Prostate gland (tissue), 2 donors: ENCODE results near the gene ADD2. TPM values are rescaled to one million over a fixed set of nuclear protein-coding genes. Genes with fewer than 3 reads are reported as not detected.

Experiments used
- DNase-seq: peaks from one replicate; pipeline ENCODE4 v3.0.0-alpha.2; 2019; ENCODE audit warnings: low spot score
- H3K27ac ChIP-seq, 2 donors: fragments of 200-600 bp; sonication (generic); 2 replicates each; pipeline ENCODE4 v1.5.1; 2017 to 2019
- H3K27me3 ChIP-seq: fragments of 200-600 bp; sonication (generic); replicated peaks from 2 replicates; pipeline ENCODE4 v1.5.1; 2019; ENCODE audit not compliant: insufficient read depth
- H3K36me3 ChIP-seq, 2 donors: fragments of 200-600 bp; sonication (generic); 1 replicate in 1 of 2; 2 replicates in 1 of 2; pipeline versions ENCODE4 v1.5.1 to v1.8.1; 2017 to 2019
- H3K4me1 ChIP-seq: fragments of 200-600 bp; sonication (generic); replicated peaks from 2 replicates; pipeline ENCODE4 v1.5.1; 2019
- H3K4me3 ChIP-seq, 2 donors: fragments of 200-600 bp; sonication (generic); 2 replicates each; pipeline ENCODE4 v1.5.1; 2017 to 2019
- H3K9me3 ChIP-seq: fragments of 200-600 bp; sonication (generic); 2 replicates; pipeline ENCODE4 v1.5.1; 2017
- POLR2A ChIP-seq: fragments of 450-650 bp; IDR thresholded peaks from one replicate; pipeline ENCODE4 v1.6.1; 2016; ENCODE audit warnings: antibody characterized with exemption, mild to moderate bottlenecking
- POLR2AphosphoS5 ChIP-seq: sonication (generic); formaldehyde crosslinking; IDR thresholded peaks from one replicate; pipeline ENCODE4 v1.6.1; 2017; ENCODE audit warnings: antibody characterized with exemption
- WGBS: methylation state at CpG from one replicate; pipeline ENCODE4 v1.1.5; 2018; 5-methylcytosine and 5-hydroxymethylcytosine counted together
- intact Hi-C: fragments of 100-400 bp; cut with DNase I; formaldehyde crosslinking; loops from one replicate; pipeline ENCODE4 v1.14.2; 2022
- total RNA-seq, 2 donors: library from RNA; depleted of rRNA; stranded (reverse); fragments of >200 nt; gene quantifications; one replicate each; pipeline ENCODE4 v1.1.0, GENCODE V29; 2016
- TF ChIP-seq, protein P1 (sequence below), 4 experiments: fragments of 200-600 bp in 2 of 4; fragments of 450-650 bp in 2 of 4; sonication (generic) in 2 of 4; IDR thresholded peaks; 1 replicate in 3 of 4; 2 replicates in 1 of 4; pipeline ENCODE4 v1.5.1; 2016 to 2019; ENCODE audit warnings: antibody characterized with exemption in 4 of 4, mild to moderate bottlenecking in 2 of 4, moderate library complexity in 2 of 4

Gene ADD2
- total RNA-seq, 2 donors from 2014 or later: 0.32 to 3.1 TPM

DNA sequence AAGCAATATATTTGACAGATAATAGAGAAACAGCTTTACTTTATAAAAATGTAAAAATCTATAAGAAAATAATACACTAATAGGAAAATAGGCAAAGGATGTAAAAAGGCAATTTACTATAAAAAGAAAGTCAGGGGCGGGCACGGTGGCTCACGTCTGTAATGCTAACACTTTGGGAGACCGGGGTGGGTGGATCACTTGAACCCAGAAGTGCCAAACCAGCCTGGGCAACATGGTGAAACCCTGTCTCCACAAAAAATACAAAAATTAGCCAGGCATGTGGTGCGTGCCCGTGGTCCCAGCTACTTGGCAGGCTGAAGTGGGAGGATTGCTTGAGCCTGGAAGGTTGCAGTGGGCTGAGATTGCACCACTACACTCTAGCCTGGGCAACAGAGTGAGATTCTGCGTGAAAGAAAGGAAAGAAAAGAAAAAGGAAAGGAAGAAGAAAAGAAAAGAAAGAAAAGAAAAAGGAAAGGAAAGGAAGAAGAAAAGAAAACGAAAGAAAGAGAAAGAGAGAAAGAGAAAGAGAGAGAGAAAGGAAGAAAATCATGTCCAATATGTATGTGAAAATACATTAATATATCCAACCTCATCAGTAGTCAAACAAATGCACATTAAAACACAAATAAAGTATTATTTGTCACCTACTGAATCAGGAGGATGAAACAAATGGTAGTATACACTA, 65.1 kb downstream of the ADD2 start:
- Histone ChIP-seq H3K36me3 (no peaks in the 10 kb centered on the region), H3K4me3 (no peak overlapping the region), H3K27me3 (no peaks in the 10 kb centered on the region), H3K9me3 (no peaks in the 10 kb centered on the region), H3K27ac (no peak overlapping the region), H3K4me1 (no peaks in the 10 kb centered on the region)
- 82% methylated on average over 8 of the region's 8 CpGs for WGBS
- no peak for DNase-seq
- TF ChIP-seq, protein P1, sequence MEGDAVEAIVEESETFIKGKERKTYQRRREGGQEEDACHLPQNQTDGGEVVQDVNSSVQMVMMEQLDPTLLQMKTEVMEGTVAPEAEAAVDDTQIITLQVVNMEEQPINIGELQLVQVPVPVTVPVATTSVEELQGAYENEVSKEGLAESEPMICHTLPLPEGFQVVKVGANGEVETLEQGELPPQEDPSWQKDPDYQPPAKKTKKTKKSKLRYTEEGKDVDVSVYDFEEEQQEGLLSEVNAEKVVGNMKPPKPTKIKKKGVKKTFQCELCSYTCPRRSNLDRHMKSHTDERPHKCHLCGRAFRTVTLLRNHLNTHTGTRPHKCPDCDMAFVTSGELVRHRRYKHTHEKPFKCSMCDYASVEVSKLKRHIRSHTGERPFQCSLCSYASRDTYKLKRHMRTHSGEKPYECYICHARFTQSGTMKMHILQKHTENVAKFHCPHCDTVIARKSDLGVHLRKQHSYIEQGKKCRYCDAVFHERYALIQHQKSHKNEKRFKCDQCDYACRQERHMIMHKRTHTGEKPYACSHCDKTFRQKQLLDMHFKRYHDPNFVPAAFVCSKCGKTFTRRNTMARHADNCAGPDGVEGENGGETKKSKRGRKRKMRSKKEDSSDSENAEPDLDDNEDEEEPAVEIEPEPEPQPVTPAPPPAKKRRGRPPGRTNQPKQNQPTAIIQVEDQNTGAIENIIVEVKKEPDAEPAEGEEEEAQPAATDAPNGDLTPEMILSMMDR (IDR thresholded peaks at IDR 0.05): no peak
- TF ChIP-seq POLR2AphosphoS5 (no peak), POLR2A (no peak)
- intact Hi-C loops: no loop called here

DNA sequence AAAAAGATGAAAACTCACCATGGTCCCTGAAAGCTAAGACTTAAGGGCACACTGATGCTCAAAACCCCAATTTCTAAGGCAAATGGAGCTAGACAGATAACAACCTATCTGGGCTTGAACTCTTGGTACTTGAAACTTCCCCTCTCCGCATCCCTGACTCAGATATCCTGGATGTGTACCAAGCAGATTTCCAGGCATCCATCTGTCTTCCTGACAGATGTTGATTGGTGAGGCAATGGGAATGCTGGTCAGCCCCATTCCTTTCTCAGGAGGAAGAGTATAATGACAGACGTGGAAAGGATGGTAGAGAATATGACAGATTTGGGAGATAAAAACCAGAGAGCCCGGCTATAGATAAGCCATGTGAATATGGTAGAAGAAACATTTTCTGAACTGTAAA, 69.2 kb downstream of the ADD2 start:
- no peaks in the 10 kb centered on the region for H3K9me3 ChIP-seq
- DNase-seq: no peak
- H3K27me3 ChIP-seq: no peaks in the 10 kb centered on the region
- no peak overlapping the region for H3K4me3 ChIP-seq
- no peaks in the 10 kb centered on the region for H3K36me3 ChIP-seq
- WGBS: 73% methylated on average over 3 of the region's 3 CpGs
- no peak overlapping the region for H3K27ac ChIP-seq
- no peak for TF ChIP-seq POLR2A
- TF ChIP-seq POLR2AphosphoS5: no peak
- TF ChIP-seq, protein P1 (IDR thresholded peaks at IDR 0.05): no peak
- no peaks in the 10 kb centered on the region for H3K4me1 ChIP-seq
- intact Hi-C loops: no loop called here

DNA sequence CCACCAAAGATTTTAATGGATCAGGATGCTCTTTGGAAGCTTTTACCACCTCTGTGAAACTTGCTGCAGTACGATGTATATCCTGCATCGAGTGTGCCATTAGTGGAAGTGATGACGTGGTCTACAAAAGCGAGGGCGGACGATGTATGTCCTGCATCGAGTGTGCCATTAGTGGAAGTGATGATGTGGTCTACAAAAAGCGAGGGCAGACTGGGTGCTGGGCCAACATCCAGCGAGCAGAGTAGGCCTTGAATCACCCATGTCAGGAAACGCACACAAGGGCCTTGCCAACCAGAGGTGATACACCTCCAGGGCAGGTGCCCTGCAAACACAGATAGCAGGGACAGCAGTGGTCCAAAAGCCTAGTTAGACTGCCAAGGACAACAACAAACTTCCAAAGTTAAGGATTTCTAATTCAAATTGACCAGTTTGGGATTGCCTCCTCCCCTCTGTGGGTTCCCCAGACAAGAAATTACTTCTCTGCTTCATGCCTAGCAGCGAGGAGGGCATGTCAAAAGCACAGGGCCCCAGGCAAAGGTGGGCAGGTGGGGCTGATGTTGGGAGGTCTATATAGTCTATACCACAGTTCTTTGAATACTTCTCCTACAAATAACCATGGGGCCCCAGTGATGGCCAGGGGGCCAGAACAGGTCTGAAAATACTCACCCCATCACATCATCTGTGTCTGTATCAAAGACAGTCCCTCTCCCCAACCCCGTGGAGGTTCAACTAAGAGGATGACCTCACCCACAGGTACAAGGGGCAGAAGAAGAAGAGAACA, 70.2 kb downstream of the ADD2 start:
- Histone ChIP-seq H3K27me3 (no peaks in the 10 kb centered on the region), H3K9me3 (no peaks in the 10 kb centered on the region), H3K36me3 (no peaks in the 10 kb centered on the region), H3K27ac (no peak overlapping the region), H3K4me1 (no peaks in the 10 kb centered on the region), H3K4me3 (no peak overlapping the region)
- intact Hi-C loops: no loop called here
- DNase-seq: no peak
- TF ChIP-seq, protein P1 (IDR thresholded peaks at IDR 0.05): no peak
- WGBS: 92% methylated on average over 12 of the region's 12 CpGs

DNA sequence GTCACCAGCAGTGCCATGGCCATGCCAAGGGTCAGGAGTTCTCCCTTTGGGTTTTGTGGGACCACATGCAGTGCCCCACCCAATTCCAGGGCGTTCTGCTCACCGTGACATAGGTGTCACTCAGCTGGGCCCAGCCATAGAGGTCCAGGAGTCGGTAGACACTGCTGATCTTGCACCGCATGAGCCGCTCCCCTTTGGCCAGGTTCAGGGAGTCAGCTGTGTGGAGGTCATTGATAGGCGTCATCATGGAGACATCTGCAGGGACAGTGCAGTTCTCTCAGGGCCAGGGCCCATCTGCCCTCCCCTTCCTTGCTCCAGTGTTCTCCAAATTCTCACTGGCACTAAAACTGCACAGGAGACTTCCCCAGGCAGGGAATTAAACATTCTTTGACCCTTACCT, 71.9 kb downstream of the ADD2 start:
- H3K4me3 ChIP-seq: no peak overlapping the region
- H3K27ac ChIP-seq: no peak overlapping the region
- WGBS: 98% methylated on average over 6 of the region's 6 CpGs
- no peak for TF ChIP-seq POLR2A
- TF ChIP-seq, protein P1 (IDR thresholded peaks at IDR 0.05): no peak
- no peak for TF ChIP-seq POLR2AphosphoS5
- no peak for DNase-seq
- no peaks in the 10 kb centered on the region for H3K36me3 ChIP-seq
- H3K27me3 ChIP-seq: no peaks in the 10 kb centered on the region
- intact Hi-C loops: no loop called here
- no peaks in the 10 kb centered on the region for H3K4me1 ChIP-seq
- H3K9me3 ChIP-seq: no peaks in the 10 kb centered on the region

DNA sequence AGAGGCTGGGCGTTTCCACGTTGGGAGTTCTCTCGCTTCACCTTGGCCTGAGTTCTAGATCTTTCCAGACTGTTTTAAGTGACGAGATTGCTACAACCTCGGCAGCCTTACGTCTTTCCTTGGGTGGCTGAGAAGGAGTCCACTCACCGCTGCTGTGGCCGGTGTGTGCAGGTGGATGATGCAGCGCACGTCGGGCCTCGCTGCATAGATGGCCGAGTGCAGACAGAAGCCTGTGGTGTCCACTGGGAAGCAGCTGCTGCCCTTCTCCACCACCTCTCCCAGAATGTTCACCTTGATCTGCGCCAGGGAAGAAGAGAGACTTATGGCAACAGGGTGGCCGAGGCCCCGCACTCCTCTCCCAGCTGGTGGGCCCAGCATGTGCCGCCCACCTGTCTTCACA, 75.7 kb downstream of the ADD2 start:
- H3K36me3 ChIP-seq: no peaks in the 10 kb centered on the region
- H3K9me3 ChIP-seq: no peaks in the 10 kb centered on the region
- WGBS: 93% methylated on average over 16 of the region's 17 CpGs
- no peaks in the 10 kb centered on the region for H3K27me3 ChIP-seq
- no peak overlapping the region for H3K4me3 ChIP-seq
- no peaks in the 10 kb centered on the region for H3K4me1 ChIP-seq
- intact Hi-C loops: no loop called here
- TF ChIP-seq POLR2AphosphoS5 (no peak), POLR2A (no peak)
- TF ChIP-seq, protein P1 (IDR thresholded peaks at IDR 0.05): no peak
- no peak for DNase-seq
- H3K27ac ChIP-seq: no peak overlapping the region
